Liver (tissue), 9 donors: ENCODE measurements around the gene TEX9. TPM values are rescaled to one million over a fixed set of nuclear protein-coding genes. Genes with fewer than 3 reads are reported as not detected.

Source experiments
- DNase-seq: peaks from one replicate; pipeline ENCODE4 v3.0.0-alpha.2; 2017; ENCODE audit warnings: low spot score
- H3K27ac ChIP-seq, 2 donors: one replicate each; pipeline ENCODE4 v1.7.0; 2013; ENCODE audit warnings: inconsistent platforms in 2 of 2, low read length in 2 of 2, control low read depth in 1 of 2, low read depth in 1 of 2, mild to moderate bottlenecking in 1 of 2
- H3K27me3 ChIP-seq, 4 donors: one replicate each; pipeline versions ENCODE4 v1.6.1 to v1.7.0; 2013; ENCODE audit warnings: low read length in 3 of 4, inconsistent platforms in 1 of 4, mild to moderate bottlenecking in 1 of 4, moderate library complexity in 1 of 4; ENCODE audit not compliant: control insufficient read depth in 4 of 4, insufficient read depth in 4 of 4
- H3K36me3 ChIP-seq, 4 donors: one replicate each; pipeline versions ENCODE4 v1.6.1 to v1.7.0; 2013; ENCODE audit warnings: low read length in 3 of 4, mild to moderate bottlenecking in 3 of 4, low read depth in 1 of 4, moderate library complexity in 1 of 4; ENCODE audit not compliant: control insufficient read depth in 4 of 4, insufficient read depth in 3 of 4
- H3K4me1 ChIP-seq, 4 donors: one replicate each; pipeline versions ENCODE4 v1.6.1 to v1.7.0; 2013; ENCODE audit warnings: low read length in 3 of 4, mild to moderate bottlenecking in 3 of 4, moderate library complexity in 1 of 4; ENCODE audit not compliant: control insufficient read depth in 4 of 4, insufficient read depth in 4 of 4
- H3K4me3 ChIP-seq, 3 donors: one replicate each; pipeline versions ENCODE4 v1.6.1 to v1.7.0; 2013; ENCODE audit warnings: low read length in 3 of 3, control low read depth in 1 of 3, low read depth in 1 of 3, mild to moderate bottlenecking in 1 of 3
- H3K9ac ChIP-seq, 2 donors: one replicate each; pipeline ENCODE4 v1.7.0; 2013; ENCODE audit warnings: low read length in 2 of 2, mild to moderate bottlenecking in 2 of 2, moderate library complexity in 2 of 2, control low read depth in 1 of 2, low read depth in 1 of 2
- H3K9me3 ChIP-seq, 4 donors: one replicate each; pipeline versions ENCODE4 v1.6.1 to v1.7.0; 2013; ENCODE audit warnings: low read length in 3 of 4; ENCODE audit not compliant: control insufficient read depth in 4 of 4
- ATF3 ChIP-seq: IDR thresholded peaks from 2 replicates; pipeline ENCODE4 v1.6.1; 2016; ENCODE audit warnings: antibody characterized with exemption
- CTCF ChIP-seq: fragments of 150-350 bp; IDR thresholded peaks from 2 replicates; pipeline ENCODE4 v1.5.1; 2017; ENCODE audit warnings: improper control_type of control experiment, low read depth, low read length; ENCODE audit not compliant: missing input control
- EGR1 ChIP-seq, 2 donors: IDR thresholded peaks; 2 replicates each; pipeline ENCODE4 v1.6.1; 2016 to 2018; ENCODE audit warnings: antibody characterized with exemption in 2 of 2, low read depth in 2 of 2
- FOXA1 ChIP-seq: IDR thresholded peaks from 2 replicates; pipeline ENCODE4 v1.6.1; 2016; ENCODE audit warnings: antibody characterized with exemption
- FOXA2 ChIP-seq: IDR thresholded peaks from 2 replicates; pipeline ENCODE4 v1.6.1; 2016; ENCODE audit warnings: antibody characterized with exemption
- GABPA ChIP-seq, 2 donors: IDR thresholded peaks in 1 of 2; conservative IDR thresholded peaks in 1 of 2; 2 replicates each; pipeline ENCODE4 v1.6.1; 2016; ENCODE audit warnings: antibody characterized with exemption in 2 of 2, mild to moderate bottlenecking in 1 of 2, moderate library complexity in 1 of 2
- HNF4A ChIP-seq, 2 donors: conservative IDR thresholded peaks; 2 replicates each; pipeline ENCODE4 v1.6.1; 2016; ENCODE audit warnings: antibody characterized with exemption in 2 of 2, mild to moderate bottlenecking in 2 of 2
- HNF4G ChIP-seq: IDR thresholded peaks from 2 replicates; pipeline ENCODE4 v1.6.1; 2016; ENCODE audit warnings: antibody characterized with exemption
- JUND ChIP-seq, 2 donors: IDR thresholded peaks; 2 replicates each; pipeline ENCODE4 v1.6.1; 2016; ENCODE audit warnings: antibody characterized with exemption in 2 of 2
- MAX ChIP-seq: IDR thresholded peaks from 2 replicates; pipeline ENCODE4 v1.6.1; 2016; ENCODE audit warnings: antibody characterized with exemption
- NR2F2 ChIP-seq: IDR thresholded peaks from 2 replicates; pipeline ENCODE4 v1.6.1; 2016; ENCODE audit warnings: antibody characterized with exemption
- RAD21 ChIP-seq, 2 donors: IDR thresholded peaks; 2 replicates each; pipeline ENCODE4 v1.6.1; 2016; ENCODE audit warnings: antibody characterized with exemption in 2 of 2, mild to moderate bottlenecking in 2 of 2
- REST ChIP-seq: IDR thresholded peaks from 2 replicates; pipeline ENCODE4 v1.6.1; 2016; ENCODE audit warnings: antibody characterized with exemption, mild to moderate bottlenecking
- RXRA ChIP-seq, 2 donors: IDR thresholded peaks; 2 replicates each; pipeline ENCODE4 v1.6.1; 2017 to 2018; ENCODE audit warnings: antibody characterized with exemption in 2 of 2, mild to moderate bottlenecking in 1 of 2
- SP1 ChIP-seq: IDR thresholded peaks from 2 replicates; pipeline ENCODE4 v1.6.1; 2018; ENCODE audit warnings: antibody characterized with exemption, mild to moderate bottlenecking
- TAF1 ChIP-seq: conservative IDR thresholded peaks from 2 replicates; pipeline ENCODE4 v1.6.1; 2016; ENCODE audit warnings: antibody characterized with exemption, mild to moderate bottlenecking
- YY1 ChIP-seq: IDR thresholded peaks from 2 replicates; pipeline ENCODE4 v1.6.1; 2016; ENCODE audit warnings: antibody characterized with exemption, mild to moderate bottlenecking
- ZBTB33 ChIP-seq: IDR thresholded peaks from 2 replicates; pipeline ENCODE4 v1.6.1; 2016; ENCODE audit warnings: antibody characterized with exemption
- WGBS: extraction: QIAGEN DNeasy Blood & Tissue Kit; methylation state at CpG from one replicate; pipeline ENCODE4 v1.1.7; 2013; 5-methylcytosine and 5-hydroxymethylcytosine counted together
- polyA plus RNA-seq, 2 donors: library from polyadenylated mRNA; stranded (reverse) in 1 of 2; unstranded in 1 of 2; fragments of 200-250 nt in 1 of 2; fragments of >200 nt in 1 of 2; fragmentation: Nextera tagmentation in 1 of 2; extraction: Ambion mirVana in 1 of 2; gene quantifications; one replicate each; pipeline versions ENCODE4 v1.2.1 to v1.2.3, GENCODE V29; 2013 to 2015
- total RNA-seq, 2 donors: library from RNA; depleted of rRNA; stranded (reverse); fragments of >200 nt; gene quantifications; one replicate each; pipeline ENCODE4 v1.2.3, GENCODE V29; 2014
- donor health status: healthy.
- donor health status: healthy.
- donor health status: healthy.
- donor health status: healthy.
- donor health status: healthy.

The TEX9 gene
- total and polyA plus RNA-seq, 4 donors = 0.48 to 1.4 (median 0.90) TPM

DNA sequence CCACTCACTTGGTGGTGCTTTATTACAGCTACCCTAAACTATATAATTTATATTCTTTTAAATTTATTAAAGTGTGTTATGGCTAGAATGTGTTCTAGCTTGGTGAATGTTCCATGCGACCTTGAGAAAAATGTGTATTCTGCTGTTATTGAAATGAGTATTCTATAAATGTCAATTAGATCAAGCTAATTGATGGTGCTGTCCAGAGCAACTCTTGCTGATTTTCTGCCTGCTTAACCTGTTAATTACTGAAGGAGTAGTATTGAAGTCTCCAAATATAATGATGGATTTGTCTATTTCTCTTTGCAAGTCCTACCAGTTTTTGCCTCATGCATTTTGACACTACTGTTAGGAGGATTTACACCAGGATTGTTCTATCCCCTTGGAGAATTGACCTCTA lies 3.2 kb upstream of the TEX9 start:
- Histone ChIP-seq H3K9me3 (peaks cover 0 to 1% (median 0%) of the 10 kb centered on the region in 4 donors), H3K27ac (no peak overlapping the region), H3K36me3 (no peaks in the 10 kb centered on the region), H3K27me3 (peaks cover 0 to 4% (median 0%) of the 10 kb centered on the region in 4 donors), H3K4me1 (peaks cover 0 to 14% (median 13%) of the 10 kb centered on the region in 4 donors), H3K4me3 (no peak overlapping the region), H3K9ac (no peak overlapping the region)
- TF ChIP-seq FOXA2 (no peak), JUND (IDR thresholded peaks at IDR 0.05) (no peak), TAF1 (no peak), NR2F2 (no peak), EGR1 (IDR thresholded peaks at IDR 0.05; ENCODE audit: low read depth in 2 of 2) (no peak), ATF3 (no peak), HNF4G (no peak), MAX (no peak), YY1 (no peak), REST (no peak), RAD21 (IDR thresholded peaks at IDR 0.05) (no peak), FOXA1 (no peak), RXRA (IDR thresholded peaks at IDR 0.05) (no peak), SP1 (no peak), CTCF (no peak), HNF4A (conservative IDR thresholded peaks at IDR 0.05) (no peak), ZBTB33 (no peak), GABPA (IDR thresholded peaks at IDR 0.05 in 1 of 2, conservative IDR thresholded peaks at IDR 0.05 in 1 of 2) (no peak)
- 89% methylated on average over 1 of the region's 1 CpG for WGBS
- no peak for DNase-seq
